ENCODE measurements around the gene GPHA2.
"Not testable (repeated sequence)": the region's sequence is repeated elsewhere in the genome, so short reads cannot be mapped to it uniquely, and the experiment has no call there.

GPHA2 gene, protein sequence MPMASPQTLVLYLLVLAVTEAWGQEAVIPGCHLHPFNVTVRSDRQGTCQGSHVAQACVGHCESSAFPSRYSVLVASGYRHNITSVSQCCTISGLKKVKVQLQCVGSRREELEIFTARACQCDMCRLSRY

DNA sequence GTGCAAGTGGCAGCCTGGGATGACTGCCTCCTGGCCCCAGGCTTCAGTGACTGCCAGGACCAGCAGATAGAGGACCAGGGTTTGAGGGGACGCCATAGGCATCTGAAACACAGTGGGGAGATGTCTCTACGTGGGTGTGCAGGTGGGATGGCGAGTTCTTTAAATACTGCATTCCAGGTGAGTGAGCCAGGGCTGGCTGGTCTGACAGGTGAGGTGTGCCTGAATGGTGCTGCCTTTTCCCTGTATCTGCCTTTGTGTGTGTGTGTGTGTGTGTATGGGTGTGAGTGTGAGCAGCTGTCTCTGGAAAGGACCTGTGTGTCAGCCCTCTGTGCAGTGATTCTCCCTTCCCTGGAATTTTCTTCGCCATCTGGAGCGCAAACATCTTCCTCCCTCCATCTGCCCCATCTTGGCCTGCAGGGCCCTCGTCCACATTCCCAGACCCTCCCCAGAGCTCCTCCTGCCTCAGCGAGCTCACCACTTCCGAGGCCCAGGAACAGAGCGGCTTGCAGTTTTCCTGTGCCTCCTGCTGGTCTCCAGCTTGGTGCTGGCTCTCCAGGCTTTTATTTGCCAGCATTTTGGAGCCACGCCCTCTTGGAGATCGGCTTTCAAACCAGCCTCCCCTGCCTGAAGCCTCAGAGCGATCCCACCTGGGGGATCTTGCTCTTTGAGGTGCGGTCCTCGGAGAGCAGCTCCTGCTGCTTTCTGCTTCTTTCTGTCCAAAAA lies at the start of gene GPHA2:
Gene GPHA2, minus strand, starts transcription at position 535 of the 723 bp plus-strand sequence. Its CDS starts 433 bp downstream, at position 102.
- peaks cover 7% of the 10 kb centered on the region for H3K4me1 ChIP-seq (ENCODE audit: insufficient read depth, low read length)
- H3K9me3 ChIP-seq (ENCODE audit: control insufficient read depth, insufficient read depth, low read length), result no peaks in the 10 kb centered on the region
- no peaks in the 10 kb centered on the region for H3K36me3 ChIP-seq (ENCODE audit: insufficient read depth, low read length)
- H3K9ac ChIP-seq (ENCODE audit: low read depth, low read length), result no peak within 1 kb of the TSS

DNA sequence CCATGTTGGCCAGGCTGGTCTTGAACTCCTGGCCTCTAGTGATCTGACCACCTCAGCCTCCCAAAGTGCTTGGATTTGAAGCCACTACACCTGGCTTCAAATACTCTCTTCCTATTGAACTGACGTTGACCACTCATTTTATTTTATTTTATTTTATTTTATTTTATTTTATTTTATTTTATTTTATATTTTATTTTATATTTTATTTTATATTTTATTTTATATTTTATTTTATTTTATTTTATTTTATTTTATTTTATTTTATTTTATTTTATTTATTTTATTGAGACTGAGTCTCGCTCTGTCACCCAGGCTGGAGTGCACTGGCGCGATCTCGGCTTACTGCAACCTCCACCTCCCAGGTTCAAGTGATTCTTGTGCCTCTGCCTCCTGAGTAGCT lies 47.6 kb upstream of the GPHA2 start:
- H3K9ac ChIP-seq (ENCODE audit: low read depth, low read length); H3K4me1 ChIP-seq (ENCODE audit: insufficient read depth, low read length); H3K36me3 ChIP-seq (ENCODE audit: insufficient read depth, low read length); H3K9me3 ChIP-seq (ENCODE audit: control insufficient read depth, insufficient read depth, low read length): not testable (repeated sequence)

DNA sequence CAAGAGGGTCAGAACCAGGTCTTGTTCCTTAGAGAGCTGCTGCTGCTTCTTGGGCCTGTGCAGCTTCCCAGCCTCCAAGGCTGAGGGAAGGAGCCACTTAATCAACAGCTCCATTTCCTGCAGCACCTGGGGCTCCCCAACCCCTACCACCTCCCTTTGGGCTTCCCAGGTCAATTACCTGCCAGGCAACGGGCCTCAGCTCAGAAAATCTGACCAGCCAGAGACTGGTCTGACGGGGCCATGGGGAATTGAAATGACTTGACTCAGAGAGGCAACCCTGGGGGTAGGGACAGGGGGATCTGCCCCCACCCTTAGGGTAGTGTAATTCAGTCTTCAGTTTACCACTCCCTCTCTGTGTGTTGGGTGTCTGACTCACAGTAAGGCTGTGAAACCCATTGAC lies 41.0 kb upstream of the GPHA2 start:
- H3K4me1 ChIP-seq (ENCODE audit: insufficient read depth, low read length), result no peaks in the 10 kb centered on the region
- no peaks in the 10 kb centered on the region for H3K9me3 ChIP-seq (ENCODE audit: control insufficient read depth, insufficient read depth, low read length)
- no peak overlapping the region for H3K9ac ChIP-seq (ENCODE audit: low read depth, low read length)
- no peaks in the 10 kb centered on the region for H3K36me3 ChIP-seq (ENCODE audit: insufficient read depth, low read length)

DNA sequence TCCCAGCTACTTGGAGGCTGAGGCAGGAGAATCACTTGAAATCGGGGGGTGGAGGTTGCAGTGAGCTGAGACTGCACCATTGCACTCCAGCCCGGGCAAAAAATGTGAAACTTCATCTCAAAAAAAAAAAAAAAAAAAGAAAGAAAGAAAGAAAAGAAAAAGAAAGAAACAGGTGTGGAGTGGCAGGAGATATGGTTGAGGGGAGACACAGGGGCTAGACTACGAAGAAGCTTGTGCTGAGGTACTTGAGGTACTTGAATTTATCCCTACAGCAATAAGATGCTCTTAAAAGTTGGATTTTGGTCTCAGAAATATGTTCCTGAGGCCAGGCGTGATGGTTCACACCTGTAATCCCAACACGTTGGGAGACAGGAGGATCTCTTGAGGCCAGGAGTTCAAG lies 38.4 kb upstream of the GPHA2 start:
- no peak overlapping the region for H3K9ac ChIP-seq (ENCODE audit: low read depth, low read length)
- no peaks in the 10 kb centered on the region for H3K9me3 ChIP-seq (ENCODE audit: control insufficient read depth, insufficient read depth, low read length)
- no peaks in the 10 kb centered on the region for H3K36me3 ChIP-seq (ENCODE audit: insufficient read depth, low read length)
- H3K4me1 ChIP-seq (ENCODE audit: insufficient read depth, low read length), result no peaks in the 10 kb centered on the region

DNA sequence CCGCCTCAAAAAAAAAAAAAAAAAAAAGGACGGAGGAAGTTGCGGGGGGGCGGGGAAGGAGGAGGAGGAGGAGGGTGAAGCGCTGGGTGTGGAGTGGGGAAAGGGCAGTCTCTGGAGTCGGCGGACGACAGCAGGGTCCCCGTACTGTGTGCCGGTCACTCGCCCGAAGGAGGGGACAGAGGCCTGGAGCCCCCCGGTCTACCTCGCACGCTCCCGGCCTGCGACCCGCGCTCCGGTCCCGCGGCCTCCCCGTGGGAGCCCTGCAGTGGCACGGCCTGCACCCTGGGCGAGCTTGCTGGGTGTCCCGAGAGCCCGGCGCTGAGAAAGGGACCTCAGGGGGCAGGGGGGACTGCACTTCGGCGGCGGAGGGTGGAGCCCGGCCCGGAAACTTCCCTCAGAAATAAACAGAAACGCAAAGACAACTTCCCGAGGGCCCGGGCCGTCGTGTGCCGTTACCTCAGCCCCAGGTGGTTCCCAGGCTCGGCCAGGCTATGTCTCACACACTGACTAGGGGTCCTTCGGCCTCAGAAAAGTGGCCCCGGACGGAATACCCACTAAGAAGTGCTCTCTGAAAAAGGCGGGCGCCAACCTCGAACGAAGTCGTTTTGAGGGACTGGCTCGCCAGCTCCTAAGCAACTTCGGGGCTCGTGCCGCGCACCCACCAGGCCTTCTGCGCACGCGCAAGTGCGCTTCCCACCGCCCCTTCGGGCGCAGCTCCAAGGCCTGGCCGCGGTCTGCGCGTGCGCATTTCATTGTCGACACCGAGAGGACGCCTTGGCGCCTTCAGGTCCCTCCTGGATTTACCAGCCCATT lies 35.9 kb upstream of the GPHA2 start, which contains the start of gene MAJIN:
Gene MAJIN, minus strand, starts transcription at position 688 of the 813 bp plus-strand sequence. CDS start 12,703 bp downstream, outside the sequence.
- Histone ChIP-seq H3K36me3 (ENCODE audit: insufficient read depth, low read length) (no peaks in the 10 kb centered on the region), H3K9me3 (ENCODE audit: control insufficient read depth, insufficient read depth, low read length) (no peaks in the 10 kb centered on the region), H3K4me1 (ENCODE audit: insufficient read depth, low read length) (no peaks in the 10 kb centered on the region), H3K9ac (ENCODE audit: low read depth, low read length) (no peak within 1 kb of the TSS; the same call in 1 of the 2 replicates)

DNA sequence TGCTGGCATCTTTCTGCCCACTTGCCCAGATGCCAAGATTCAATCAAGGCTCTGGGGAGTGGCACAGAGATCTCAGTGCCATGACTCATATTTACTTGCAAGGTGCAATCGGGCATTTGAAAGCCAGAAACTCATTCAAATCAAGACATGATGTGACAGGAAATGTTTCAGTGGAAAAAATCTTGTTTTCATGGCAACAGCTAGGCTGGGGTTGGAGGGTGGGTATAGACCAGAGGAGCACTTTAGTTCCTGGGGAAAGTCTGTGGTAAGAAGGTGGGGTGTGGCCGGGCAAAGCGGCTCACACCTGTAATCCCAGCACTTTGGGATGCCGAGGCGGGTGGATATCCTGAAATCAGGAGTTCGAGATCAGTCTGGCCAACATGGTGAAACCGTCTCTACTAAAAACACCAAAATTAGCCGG lies 35.0 kb upstream of the GPHA2 start:
- Histone ChIP-seq H3K9me3 (ENCODE audit: control insufficient read depth, insufficient read depth, low read length) (no peaks in the 10 kb centered on the region), H3K4me1 (ENCODE audit: insufficient read depth, low read length) (no peaks in the 10 kb centered on the region), H3K9ac (ENCODE audit: low read depth, low read length) (no peak overlapping the region), H3K36me3 (ENCODE audit: insufficient read depth, low read length) (no peaks in the 10 kb centered on the region)

DNA sequence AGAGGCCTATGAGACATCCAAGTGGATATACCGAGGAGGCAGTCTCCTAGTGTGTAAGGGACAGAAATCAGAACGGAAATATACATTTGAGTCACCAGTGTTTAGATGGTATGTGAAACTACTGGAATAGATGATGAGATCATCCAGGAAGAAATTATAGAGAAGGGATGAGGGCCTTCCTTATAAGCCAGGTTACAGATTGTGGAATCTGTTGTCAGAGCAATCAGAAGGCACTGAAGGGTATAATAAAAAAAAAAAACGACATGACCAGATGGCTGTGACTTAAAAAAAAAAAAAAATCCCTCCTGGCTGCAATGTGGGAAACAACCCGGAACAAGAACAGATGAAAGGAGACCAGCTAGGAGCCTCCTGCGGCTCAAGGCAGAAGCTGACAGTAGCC lies 33.5 kb upstream of the GPHA2 start:
- Histone ChIP-seq H3K36me3 (ENCODE audit: insufficient read depth, low read length) (no peaks in the 10 kb centered on the region), H3K4me1 (ENCODE audit: insufficient read depth, low read length) (no peaks in the 10 kb centered on the region), H3K9me3 (ENCODE audit: control insufficient read depth, insufficient read depth, low read length) (no peaks in the 10 kb centered on the region), H3K9ac (ENCODE audit: low read depth, low read length) (no peak overlapping the region)

DNA sequence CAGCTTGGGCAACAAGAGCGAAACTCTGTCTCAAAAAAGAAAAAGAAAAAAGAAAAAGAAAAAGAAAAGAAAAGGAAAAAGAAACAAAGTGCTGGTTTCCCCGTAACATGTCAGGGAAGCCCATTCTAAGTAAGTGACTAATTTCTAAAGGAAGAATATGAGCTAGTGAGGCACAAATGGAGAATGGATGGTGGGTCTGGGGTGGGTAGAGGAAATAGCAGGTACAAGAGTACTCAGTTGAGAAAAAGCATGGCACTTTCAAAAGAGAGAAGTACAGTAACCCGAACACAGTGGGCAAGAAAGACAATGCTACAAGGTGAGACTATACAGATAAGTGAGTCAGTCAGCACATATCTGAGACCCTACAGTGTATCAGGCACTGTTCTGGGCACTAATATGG lies 31.7 kb upstream of the GPHA2 start:
- no peaks in the 10 kb centered on the region for H3K9me3 ChIP-seq (ENCODE audit: control insufficient read depth, insufficient read depth, low read length)
- H3K4me1 ChIP-seq (ENCODE audit: insufficient read depth, low read length), result no peaks in the 10 kb centered on the region
- H3K36me3 ChIP-seq (ENCODE audit: insufficient read depth, low read length), result no peaks in the 10 kb centered on the region
- H3K9ac ChIP-seq (ENCODE audit: low read depth, low read length), result no peak overlapping the region

DNA sequence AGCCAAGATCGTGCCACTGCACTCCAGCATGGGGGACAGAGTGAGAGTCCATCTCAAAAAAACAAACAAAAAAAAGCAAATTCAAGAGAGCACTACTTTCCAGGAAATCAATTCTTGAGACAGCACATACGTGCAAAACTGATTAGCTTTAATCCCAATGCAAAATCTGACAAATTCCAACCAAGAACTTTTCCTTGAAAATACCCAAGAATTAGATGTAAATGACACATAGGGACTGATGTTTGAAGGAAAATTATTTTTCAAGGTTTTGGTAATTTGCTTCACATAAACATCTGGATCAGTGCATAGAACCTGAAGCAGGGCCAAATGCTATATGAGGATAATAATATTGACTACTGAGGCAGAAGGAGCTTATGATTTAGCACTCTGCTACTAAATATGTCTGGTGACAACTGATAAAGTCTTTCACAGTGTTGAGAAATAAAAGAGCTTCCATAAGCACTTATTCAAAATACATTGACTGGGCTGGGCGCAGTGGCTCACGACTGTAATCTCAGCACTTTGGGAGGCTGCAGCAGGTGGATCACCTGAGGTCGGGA lies 27.5 kb upstream of the GPHA2 start:
- no peak overlapping the region for H3K9ac ChIP-seq (ENCODE audit: low read depth, low read length)
- H3K36me3 ChIP-seq (ENCODE audit: insufficient read depth, low read length), result no peaks in the 10 kb centered on the region
- no peaks in the 10 kb centered on the region for H3K4me1 ChIP-seq (ENCODE audit: insufficient read depth, low read length)
- no peaks in the 10 kb centered on the region for H3K9me3 ChIP-seq (ENCODE audit: control insufficient read depth, insufficient read depth, low read length)

DNA sequence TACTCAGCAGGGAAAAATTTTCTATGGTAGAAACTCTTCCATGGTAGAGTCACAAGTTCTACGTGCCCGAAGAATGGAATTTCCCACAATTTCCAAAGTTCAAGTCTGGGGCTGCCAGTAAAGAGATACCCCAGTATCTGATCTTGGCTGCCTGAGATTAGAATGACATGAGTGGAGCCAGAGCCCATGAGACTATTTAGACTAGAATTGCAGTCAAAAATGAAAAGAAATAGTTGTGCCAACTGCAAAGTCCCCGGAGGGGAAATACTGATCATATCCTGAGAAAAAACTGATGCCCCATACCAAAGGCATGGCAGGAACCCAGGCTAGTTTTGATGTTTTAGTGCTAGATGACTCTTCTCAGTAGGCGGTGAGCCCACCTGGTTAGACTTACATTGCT lies 25.0 kb upstream of the GPHA2 start:
- Histone ChIP-seq H3K4me1 (ENCODE audit: insufficient read depth, low read length) (no peaks in the 10 kb centered on the region), H3K9me3 (ENCODE audit: control insufficient read depth, insufficient read depth, low read length) (no peaks in the 10 kb centered on the region), H3K36me3 (ENCODE audit: insufficient read depth, low read length) (no peaks in the 10 kb centered on the region), H3K9ac (ENCODE audit: low read depth, low read length) (no peak overlapping the region)

DNA sequence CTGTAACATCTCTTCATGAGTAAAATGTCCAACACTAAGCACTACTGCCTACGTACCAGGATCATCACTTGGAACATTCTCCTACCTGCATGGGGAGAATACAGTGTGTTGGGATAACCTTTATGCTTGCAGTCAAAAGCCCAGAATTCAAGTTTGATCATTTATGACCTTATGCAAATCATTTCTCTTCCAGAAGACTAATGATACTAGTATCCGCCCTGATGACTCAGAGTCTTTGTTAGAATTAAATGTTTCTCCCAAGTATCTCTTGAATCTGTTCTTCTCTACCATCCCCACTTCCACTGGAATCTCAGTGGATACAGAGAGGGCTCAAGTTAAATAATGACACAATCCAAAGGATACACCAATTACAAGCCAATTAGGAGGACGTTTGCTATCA lies 23.8 kb upstream of the GPHA2 start:
- H3K4me1 ChIP-seq (ENCODE audit: insufficient read depth, low read length), result no peaks in the 10 kb centered on the region
- H3K36me3 ChIP-seq (ENCODE audit: insufficient read depth, low read length), result no peaks in the 10 kb centered on the region
- no peaks in the 10 kb centered on the region for H3K9me3 ChIP-seq (ENCODE audit: control insufficient read depth, insufficient read depth, low read length)
- no peak overlapping the region for H3K9ac ChIP-seq (ENCODE audit: low read depth, low read length)

DNA sequence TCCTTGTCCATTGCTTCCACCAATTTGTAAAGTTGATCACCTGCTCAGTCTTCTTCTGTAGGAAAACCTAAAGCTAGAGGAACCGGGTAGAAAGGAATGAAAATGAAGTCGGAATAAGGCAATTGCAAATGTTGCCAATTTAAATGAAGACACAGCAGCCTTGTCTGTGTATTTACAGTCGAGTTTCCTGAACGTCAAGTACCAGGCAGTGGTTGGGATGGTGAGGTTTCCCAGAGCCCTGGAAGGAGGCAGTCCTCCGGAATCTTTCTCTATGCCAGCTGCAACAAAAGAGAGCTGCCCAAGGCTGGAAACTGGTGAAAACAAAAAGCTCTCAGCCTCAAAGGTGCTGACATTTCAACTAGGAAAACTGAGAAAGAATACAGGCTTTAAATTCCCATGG lies 18.5 kb upstream of the GPHA2 start:
- no peaks in the 10 kb centered on the region for H3K9me3 ChIP-seq (ENCODE audit: control insufficient read depth, insufficient read depth, low read length)
- H3K36me3 ChIP-seq (ENCODE audit: insufficient read depth, low read length), result no peaks in the 10 kb centered on the region
- H3K9ac ChIP-seq (ENCODE audit: low read depth, low read length), result no peak overlapping the region
- H3K4me1 ChIP-seq (ENCODE audit: insufficient read depth, low read length), result no peaks in the 10 kb centered on the region

DNA sequence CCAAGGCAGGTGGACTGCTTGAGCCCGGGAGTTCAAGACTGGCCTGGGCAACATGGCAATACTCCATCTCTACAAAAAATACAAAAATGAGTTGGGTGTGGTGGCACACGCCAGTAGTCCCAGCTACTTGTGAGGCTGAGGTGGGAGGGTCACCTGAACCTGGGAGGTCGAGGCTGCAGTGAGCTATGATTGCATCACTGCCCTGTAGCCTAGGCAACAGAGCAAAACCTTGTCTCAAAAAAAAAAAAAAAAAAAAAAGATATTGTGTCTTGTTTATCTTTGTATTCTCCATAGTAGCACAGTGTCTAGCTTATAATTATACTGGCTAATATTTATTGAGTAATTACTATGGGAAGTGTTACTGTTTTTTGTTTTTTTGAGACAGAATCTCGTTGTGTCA lies 15.8 kb upstream of the GPHA2 start:
- Histone ChIP-seq H3K9ac (ENCODE audit: low read depth, low read length) (no peak overlapping the region), H3K4me1 (ENCODE audit: insufficient read depth, low read length) (no peaks in the 10 kb centered on the region), H3K36me3 (ENCODE audit: insufficient read depth, low read length) (no peaks in the 10 kb centered on the region), H3K9me3 (ENCODE audit: control insufficient read depth, insufficient read depth, low read length) (no peaks in the 10 kb centered on the region)

DNA sequence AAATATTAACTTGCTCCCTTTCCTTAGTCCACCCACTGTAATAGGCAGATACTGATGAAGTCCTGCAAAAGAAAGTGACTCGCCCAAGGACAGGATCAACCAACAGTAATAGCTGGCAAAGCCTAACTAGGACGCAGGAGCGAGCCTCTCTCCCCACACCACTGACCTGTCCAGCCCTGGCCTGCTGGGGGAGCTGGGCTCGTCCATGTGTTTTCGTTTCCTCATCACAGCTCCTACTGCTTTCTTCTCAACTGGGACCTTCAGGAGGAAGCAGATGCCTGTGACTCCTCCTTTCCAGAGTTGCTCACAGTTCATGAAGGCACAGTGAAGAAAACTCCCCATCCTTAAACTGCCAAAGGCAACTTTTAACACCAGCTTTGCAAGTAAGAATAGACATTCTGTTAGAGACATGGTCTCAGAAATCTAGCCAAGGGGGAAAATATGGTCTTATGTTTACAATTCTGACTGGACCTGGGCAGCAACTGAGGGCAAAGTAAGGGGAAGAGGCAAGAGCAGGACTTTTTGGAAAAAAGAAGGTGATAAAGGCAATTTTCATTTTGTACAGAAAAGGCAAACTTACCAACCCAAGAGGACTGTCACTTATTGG lies 11.6 kb upstream of the GPHA2 start:
- H3K9ac ChIP-seq (ENCODE audit: low read depth, low read length), result no peak overlapping the region
- H3K4me1 ChIP-seq (ENCODE audit: insufficient read depth, low read length), result no peaks in the 10 kb centered on the region
- no peaks in the 10 kb centered on the region for H3K36me3 ChIP-seq (ENCODE audit: insufficient read depth, low read length)
- H3K9me3 ChIP-seq (ENCODE audit: control insufficient read depth, insufficient read depth, low read length), result no peaks in the 10 kb centered on the region

Measured in ES-I3 (cell line).